Stimulated activated CD4-positive, alpha-beta T cell treated with anti-CD3 and anti-CD28 coated beads, Interleukin-12 subunit alpha, Interleukin-12 subunit beta, amount 100 ng/mL, for 48 hours (primary cell): Measurements from ENCODE around the gene NDUFB8.

Experiments used
- DNase-seq, 3 donors: peaks; one replicate each; pipeline ENCODE4 v3.0.0-alpha.2; 2020; ENCODE audit warnings: low read depth in 2 of 3, low spot score in 1 of 3

NDUFB8 gene

GRCh38 chr10:100508266-100508665 lies 21.4 kb downstream of the NDUFB8 start:
- DNase-seq, result no peak

GRCh38 chr10:100507357-100507732 lies 22.3 kb downstream of the NDUFB8 start:
- no peak for DNase-seq

- no peak for DNase-seq
Measured at GRCh38 chr10:100506596-100507356, 22.9 kb downstream of the NDUFB8 start.

- no peak for DNase-seq
Measured at GRCh38 chr10:100505164-100505563, 24.5 kb downstream of the NDUFB8 start.

GRCh38 chr10:100504096-100504495 lies 25.6 kb downstream of the NDUFB8 start:
- no peak for DNase-seq

- DNase-seq, result no peak
Measured at GRCh38 chr10:100502926-100503494, 26.7 kb downstream of the NDUFB8 start.

- DNase-seq, result no peak
Measured at GRCh38 chr10:100501423-100501822, 28.2 kb downstream of the NDUFB8 start.

GRCh38 chr10:100498059-100498458 lies 31.6 kb downstream of the NDUFB8 start:
- no peak for DNase-seq

- no peak for DNase-seq
Measured at GRCh38 chr10:100496567-100496966, 33.1 kb downstream of the NDUFB8 start.

GRCh38 chr10:100490531-100490930 lies 39.1 kb downstream of the NDUFB8 start:
- DNase-seq, result no peak

GRCh38 chr10:100489396-100489795 lies 40.3 kb downstream of the NDUFB8 start:
- no peak for DNase-seq

- DNase-seq, result no peak
Measured at GRCh38 chr10:100487529-100487928, 42.1 kb downstream of the NDUFB8 start.

- DNase-seq, result no peak
Measured at GRCh38 chr10:100485801-100486495, 43.7 kb downstream of the NDUFB8 start.

- DNase-seq, result no peak
Measured at GRCh38 chr10:100485366-100485765, 44.3 kb downstream of the NDUFB8 start.

- no peak for DNase-seq
Measured at GRCh38 chr10:100483876-100484666, 45.6 kb downstream of the NDUFB8 start.

- DNase-seq, result no peak
Measured at GRCh38 chr10:100482834-100483185, 46.9 kb downstream of the NDUFB8 start.

GRCh38 chr10:100482181-100482833 lies 47.4 kb downstream of the NDUFB8 start:
- peak; percentile 34 to 55 (median 55) for DNase-seq

GRCh38 chr10:100481462-100482081 lies 48.1 kb downstream of the NDUFB8 start:
- DNase-seq, result peak; percentile 78 to 98 (median 88)

- DNase-seq, result no peak
Measured at GRCh38 chr10:100480002-100480401, 49.7 kb downstream of the NDUFB8 start.

GRCh38 chr10:100479037-100479436 lies 50.6 kb downstream of the NDUFB8 start:
- DNase-seq, result no peak

GRCh38 chr10:100477970-100478369 lies 51.7 kb downstream of the NDUFB8 start:
- no peak for DNase-seq
